ENCODE measurements around the gene OR3A1.
"Not testable (repeated sequence)": the region's sequence is repeated elsewhere in the genome, so short reads cannot be mapped to it uniquely, and the experiment has no call there.

The OR3A1 gene

GRCh38 chr17:3241044-3241443 lies 57.1 kb downstream of the OR3A1 start:
- H3K4me1 ChIP-seq (ENCODE audit: insufficient read depth, low read length, poor library complexity, severe bottlenecking); H3K9me3 ChIP-seq (ENCODE audit: insufficient read depth, low read depth, low read length); H3K27me3 ChIP-seq (ENCODE audit: insufficient read depth, low read length, poor library complexity, severe bottlenecking); H4K20me1 ChIP-seq (ENCODE audit: insufficient read depth, low read length, poor library complexity, severe bottlenecking); H3K9ac ChIP-seq (ENCODE audit: low read depth, low read length, poor library complexity, severe bottlenecking); H3K79me2 ChIP-seq (ENCODE audit: insufficient read depth, low read length); H3K9me2 ChIP-seq (replicated peaks; ENCODE audit: low read depth, low read length); H3K4me3 ChIP-seq (ENCODE audit: low read length, poor library complexity, severe bottlenecking); H3K4me2 ChIP-seq (ENCODE audit: low read depth, low read length, poor library complexity, severe bottlenecking); H3F3A ChIP-seq (ENCODE audit: low read depth); H2AFZ ChIP-seq (ENCODE audit: low read length); H3K36me3 ChIP-seq (ENCODE audit: insufficient read depth, low read length): not testable (repeated sequence)

Data from Loucy (cell line).